Activated T-cell treated with anti-CD3 and anti-CD28 coated beads, Interleukin-2, amount 50 U/mL, for 4 hours (primary cell): ENCODE results near the gene OR1E1. TPM values are rescaled to one million over a fixed set of nuclear protein-coding genes. Genes with fewer than 3 reads are reported as not detected.
A peak's percentile ranks its signal among the peaks of the same experiment; 100 is the strongest.
"Not testable (repeated sequence)": the region's sequence is repeated elsewhere in the genome, so short reads cannot be mapped to it uniquely, and the experiment has no call there.

Experiments
- ATAC-seq, 2 donors: fragments of 200-7000 bp; cut with Tn5 transposase; one replicate each; pipeline ENCODE4 v1.10.0; 2021
- DNase-seq: peaks from one replicate; pipeline ENCODE4 v3.0.0-alpha.2; 2020
- H3K27me3 Mint-ChIP-seq: one replicate; pipeline ENCODE4 v1.8.0; 2021; ENCODE audit warnings: low read depth, mixed read lengths
- H3K36me3 Mint-ChIP-seq: one replicate; pipeline ENCODE4 v1.8.0; 2022; ENCODE audit warnings: mixed read lengths; ENCODE audit not compliant: insufficient read depth
- H3K4me1 Mint-ChIP-seq: one replicate; pipeline ENCODE4 v1.8.0; 2021; ENCODE audit warnings: low read depth, mixed read lengths
- H3K4me3 Mint-ChIP-seq: one replicate; pipeline ENCODE4 v1.8.0; 2021; ENCODE audit warnings: mild to moderate bottlenecking, moderate library complexity, mixed read lengths
- H3K9me3 Mint-ChIP-seq: one replicate; pipeline ENCODE4 v1.8.0; 2021; ENCODE audit warnings: mixed read lengths
- total RNA-seq, 3 donors: library from RNA; stranded (reverse); gene quantifications; one replicate each; pipeline ENCODE4 v1.2.1, GENCODE V29; 2021

The OR1E1 gene
- total RNA-seq, 3 donors from 2014 or later, result not detected

DNA sequence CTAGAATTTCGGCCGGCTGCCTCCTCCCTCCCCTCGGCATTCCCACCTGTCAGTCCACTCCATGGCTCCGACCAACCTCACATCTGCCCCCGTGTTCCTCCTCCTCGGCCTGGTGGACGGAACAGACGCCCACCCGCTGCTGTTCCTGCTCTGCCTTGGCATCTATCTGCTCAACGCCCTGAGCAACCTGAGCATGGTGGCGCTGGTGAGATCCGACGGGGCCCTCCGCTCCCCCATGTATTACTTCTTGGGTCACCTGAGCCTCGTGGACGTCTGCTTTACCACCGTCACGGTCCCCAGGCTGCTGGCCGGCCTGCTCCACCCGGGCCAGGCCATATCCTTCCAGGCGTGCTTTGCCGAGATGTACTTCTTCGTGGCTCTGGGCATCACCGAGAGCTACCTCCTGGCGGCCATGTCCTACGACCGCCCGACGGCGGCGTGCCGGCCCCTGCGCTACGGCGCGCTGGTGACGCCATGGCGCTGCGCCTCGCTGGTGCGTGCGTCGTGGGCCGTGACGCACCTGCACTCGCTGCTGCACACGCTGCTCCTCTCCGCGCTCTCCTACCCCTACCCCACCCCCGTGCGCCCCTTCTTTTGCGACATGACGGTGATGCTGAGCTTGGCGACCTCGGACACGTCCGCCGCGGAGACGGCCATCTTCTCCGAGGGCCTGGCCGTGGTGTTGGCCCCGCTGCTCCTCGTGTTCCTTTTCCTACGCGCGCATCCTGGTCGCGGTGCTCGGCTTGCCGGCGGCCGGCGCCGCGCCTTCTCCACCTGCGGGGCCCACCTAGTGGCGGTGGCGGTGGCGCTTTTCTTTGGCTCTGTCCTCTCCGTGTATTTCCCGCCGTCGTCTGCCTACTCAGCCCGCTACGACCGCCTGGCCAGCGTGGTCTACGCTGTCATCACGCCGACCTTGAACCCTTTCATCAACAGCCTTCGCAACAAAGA lies 12.1 kb downstream of the OR1E1 start, which contains the start of gene OR3A2:
OR3A2 (minus strand) TSS at position 440 of the 948 bp plus-strand sequence.
- DNase-seq, result no peak

DNA sequence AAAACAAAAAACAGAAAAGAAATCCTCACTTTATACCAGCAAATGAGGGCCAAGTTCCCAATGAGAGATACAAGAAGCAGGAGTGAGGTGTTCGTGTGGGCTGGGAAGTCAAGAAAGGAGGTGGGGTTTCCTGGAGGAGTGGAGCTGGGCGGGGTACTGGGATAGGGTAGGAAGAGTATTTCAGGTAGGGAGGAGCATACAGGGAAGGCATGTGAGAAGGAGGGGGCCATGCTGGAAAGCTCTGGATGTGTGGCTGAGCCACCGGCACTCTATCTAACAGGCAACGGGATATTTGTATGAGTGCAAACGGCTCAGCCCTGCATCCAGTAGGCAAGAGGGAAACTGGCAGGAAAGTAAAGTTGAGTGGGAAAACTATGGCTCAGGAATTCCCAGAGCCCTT lies 16.3 kb downstream of the OR1E1 start:
- DNase-seq (no peak), ATAC-seq (no peak)
- peaks cover 7% of the 10 kb centered on the region for H3K36me3 Mint-ChIP-seq
- peaks cover 35% of the 10 kb centered on the region for H3K27me3 Mint-ChIP-seq
- H3K4me3 Mint-ChIP-seq, result no peak overlapping the region
- H3K4me1 Mint-ChIP-seq, result no peaks in the 10 kb centered on the region
- H3K9me3 Mint-ChIP-seq, result peaks cover under 1% of the 10 kb centered on the region

More for the DNA sequence above, 12.1 kb downstream of the OR1E1 start, which contains the start of gene OR3A2:
- Mint-ChIP-seq H3K4me1 (no peaks in the 10 kb centered on the region), H3K36me3 (no peaks in the 10 kb centered on the region), H3K9me3 (no peaks in the 10 kb centered on the region), H3K27me3 (peaks cover 43% of the 10 kb centered on the region), H3K4me3 (peak within 1 kb of the TSS; percentile 84)
- peak in 1 of 2 donors; percentile 93 for ATAC-seq

- H3K4me3 Mint-ChIP-seq, result no peak overlapping the region
- no peak for DNase-seq
- H3K4me1 Mint-ChIP-seq, result no peaks in the 10 kb centered on the region
- ATAC-seq, result no peak
- peaks cover 7% of the 10 kb centered on the region for H3K36me3 Mint-ChIP-seq
- H3K27me3 Mint-ChIP-seq, result peaks cover 13% of the 10 kb centered on the region
- H3K9me3 Mint-ChIP-seq, result peaks cover 17% of the 10 kb centered on the region
Observed at GRCh38 chr17:3378321-3378720, 19.9 kb downstream of the OR1E1 start.

DNA sequence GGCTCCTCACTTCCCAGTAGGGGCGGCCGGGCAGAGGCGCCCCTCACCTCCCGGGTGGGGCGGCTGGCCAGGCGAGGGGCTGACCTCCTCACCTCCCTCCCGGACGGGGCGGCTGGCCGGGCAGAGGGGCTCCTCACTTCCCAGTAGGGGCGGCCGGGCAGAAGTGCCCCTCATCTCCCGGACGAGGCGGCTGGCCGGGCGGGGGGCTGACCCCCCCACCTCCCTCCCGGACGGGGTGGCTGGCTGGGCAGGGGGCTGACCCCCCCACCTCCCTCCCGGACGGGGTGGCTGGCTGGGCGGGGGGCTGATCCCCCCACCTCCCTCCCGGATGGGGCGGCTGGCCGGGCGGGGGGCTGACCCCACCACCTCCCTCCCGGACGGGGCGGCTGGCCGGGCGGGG lies 27.0 kb downstream of the OR1E1 start:
- H3K4me1 Mint-ChIP-seq, H3K4me3 Mint-ChIP-seq, ATAC-seq, H3K36me3 Mint-ChIP-seq, DNase-seq, H3K27me3 Mint-ChIP-seq: not testable (repeated sequence)
- peaks cover 36% of the 10 kb centered on the region for H3K9me3 Mint-ChIP-seq

Other genes with a start within 250 kb of the OR1E1 start
- not detected for gene OR1A2, start 200.9 kb downstream of the OR1E1 start, total RNA-seq
- gene OR1A1, start 190.7 kb downstream of the OR1E1 start, total RNA-seq, result not detected
- under 1 TPM in 2 of 3 donors, not detected in 1; 0.25 to 0.46 TPM for gene OR3A1, start 100.0 kb downstream of the OR1E1 start, total RNA-seq
- gene OR3A2, start 12.1 kb downstream of the OR1E1 start, total RNA-seq, result 1 to 10 TPM in 2 of 3 donors, under 1 TPM in 1; 0.40 to 3.7 (median 2.8) TPM
- gene OR3A3, start 13.0 kb upstream of the OR1E1 start, total RNA-seq, result not detected
- gene OR1E2, start 35.4 kb upstream of the OR1E1 start, total RNA-seq, result not detected
- gene SPATA22, start 73.4 kb upstream of the OR1E1 start, total RNA-seq, result not detected
- not detected for gene ASPA, start 77.6 kb upstream of the OR1E1 start, total RNA-seq
- under 1 TPM; 0.45 to 0.84 (median 0.73) TPM for gene TRPV3, start 159.4 kb upstream of the OR1E1 start, total RNA-seq
- 1 to 10 TPM in 2 of 3 donors, under 1 TPM in 1; 0.96 to 1.4 (median 1.2) TPM for gene TRPV1, start 211.0 kb upstream of the OR1E1 start, total RNA-seq
- 10 to 100 TPM in 2 of 3 donors, 1 to 10 TPM in 1; 9.1 to 14.7 (median 10.8) TPM for gene SHPK, start 237.8 kb upstream of the OR1E1 start, total RNA-seq
- gene CTNS, start 238.3 kb upstream of the OR1E1 start, total RNA-seq, result 10 to 100 TPM; 19.4 to 34.4 (median 21.5) TPM